ENCODE measurements around the gene HDDC3.

The HDDC3 gene

GRCh38 chr15:90941038-90941437 is 8.7 kb upstream of the HDDC3 start:
- in situ Hi-C loops (cut with HindIII; ENCODE audit: low sequenced_read_pairs) = no loop called here
- TF ChIP-seq, protein P1, sequence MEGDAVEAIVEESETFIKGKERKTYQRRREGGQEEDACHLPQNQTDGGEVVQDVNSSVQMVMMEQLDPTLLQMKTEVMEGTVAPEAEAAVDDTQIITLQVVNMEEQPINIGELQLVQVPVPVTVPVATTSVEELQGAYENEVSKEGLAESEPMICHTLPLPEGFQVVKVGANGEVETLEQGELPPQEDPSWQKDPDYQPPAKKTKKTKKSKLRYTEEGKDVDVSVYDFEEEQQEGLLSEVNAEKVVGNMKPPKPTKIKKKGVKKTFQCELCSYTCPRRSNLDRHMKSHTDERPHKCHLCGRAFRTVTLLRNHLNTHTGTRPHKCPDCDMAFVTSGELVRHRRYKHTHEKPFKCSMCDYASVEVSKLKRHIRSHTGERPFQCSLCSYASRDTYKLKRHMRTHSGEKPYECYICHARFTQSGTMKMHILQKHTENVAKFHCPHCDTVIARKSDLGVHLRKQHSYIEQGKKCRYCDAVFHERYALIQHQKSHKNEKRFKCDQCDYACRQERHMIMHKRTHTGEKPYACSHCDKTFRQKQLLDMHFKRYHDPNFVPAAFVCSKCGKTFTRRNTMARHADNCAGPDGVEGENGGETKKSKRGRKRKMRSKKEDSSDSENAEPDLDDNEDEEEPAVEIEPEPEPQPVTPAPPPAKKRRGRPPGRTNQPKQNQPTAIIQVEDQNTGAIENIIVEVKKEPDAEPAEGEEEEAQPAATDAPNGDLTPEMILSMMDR (IDR thresholded peaks at IDR 0.05; ENCODE audit: low read depth, low read length, missing control alignments) = no peak
- no peak overlapping the region for H3K4me3 ChIP-seq (ENCODE audit: low read depth, low read length)
- no peak for DNase-seq (ENCODE audit: low read depth)

DNA sequence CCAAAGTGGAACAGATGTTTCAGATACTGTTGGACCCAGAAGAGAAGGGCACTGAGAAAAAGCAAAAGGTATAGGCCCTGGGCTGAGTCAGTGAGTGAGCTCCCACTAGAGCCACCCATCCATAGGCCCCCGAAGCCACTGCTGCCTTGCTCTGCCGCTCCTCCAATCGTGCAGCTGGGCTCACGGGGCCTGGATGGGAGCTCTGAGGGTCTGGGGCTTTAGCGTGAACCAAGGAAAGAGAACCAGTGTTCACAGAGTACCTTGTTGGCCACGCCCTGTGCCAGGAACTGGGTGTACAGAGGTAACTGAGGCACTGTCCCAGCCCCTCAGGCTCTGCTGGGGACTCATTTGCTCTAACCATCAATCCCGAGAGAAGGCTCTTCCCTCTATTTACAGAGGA is 7.4 kb upstream of the HDDC3 start:
- TF ChIP-seq, protein P1 (IDR thresholded peaks at IDR 0.05; ENCODE audit: low read depth, low read length, missing control alignments) = no peak
- DNase-seq (ENCODE audit: low read depth) = no peak
- no peak overlapping the region for H3K4me3 ChIP-seq (ENCODE audit: low read depth, low read length)
- in situ Hi-C loops (cut with HindIII; ENCODE audit: low sequenced_read_pairs) = no loop called here

DNA sequence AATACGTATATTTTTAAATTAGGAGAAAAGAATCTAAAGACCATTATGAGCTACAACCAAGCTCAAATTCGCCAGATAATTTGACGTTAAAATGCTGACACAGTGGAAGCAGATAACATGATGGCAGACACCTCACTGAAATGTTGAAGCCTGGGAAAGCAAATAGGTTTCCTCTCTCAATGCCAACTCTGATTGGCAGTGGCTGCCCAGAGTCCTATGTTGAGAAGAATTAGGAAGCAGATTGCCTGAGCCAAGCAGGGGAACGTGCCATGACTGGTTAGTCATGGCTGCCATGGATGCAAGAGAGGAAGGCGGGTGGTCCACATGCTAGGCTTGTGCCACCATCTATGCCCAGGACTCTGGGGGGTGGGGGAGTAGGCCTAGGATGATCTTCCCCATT is 5.9 kb upstream of the HDDC3 start:
- no peak for DNase-seq (ENCODE audit: low read depth)

GRCh38 chr15:90936823-90937222 is 4.5 kb upstream of the HDDC3 start:
- in situ Hi-C loops (cut with HindIII; ENCODE audit: low sequenced_read_pairs) = no loop called here
- no peak for DNase-seq (ENCODE audit: low read depth)
- H3K4me3 ChIP-seq (ENCODE audit: low read depth, low read length) = no peak overlapping the region
- TF ChIP-seq, protein P1 (IDR thresholded peaks at IDR 0.05; ENCODE audit: low read depth, low read length, missing control alignments) = no peak

More for the DNA sequence above, 5.9 kb upstream of the HDDC3 start:
- in situ Hi-C loops (cut with HindIII; ENCODE audit: low sequenced_read_pairs) = no loop called here
- no peak overlapping the region for H3K4me3 ChIP-seq (ENCODE audit: low read depth, low read length)
- TF ChIP-seq, protein P1 (IDR thresholded peaks at IDR 0.05; ENCODE audit: low read depth, low read length, missing control alignments) = no peak

- in situ Hi-C loops (cut with HindIII; ENCODE audit: low sequenced_read_pairs) = no loop called here
- TF ChIP-seq, protein P1 (IDR thresholded peaks at IDR 0.05; ENCODE audit: low read depth, low read length, missing control alignments) = no peak
These were observed 2.8 kb upstream of the HDDC3 start, which contains the start of gene UNC45A for GRCh38 chr15:90934949-90935751. UNC45A (plus strand) TSS chr15:90935285; CDS start chr15:90935325, 40 bp downstream.

DNA sequence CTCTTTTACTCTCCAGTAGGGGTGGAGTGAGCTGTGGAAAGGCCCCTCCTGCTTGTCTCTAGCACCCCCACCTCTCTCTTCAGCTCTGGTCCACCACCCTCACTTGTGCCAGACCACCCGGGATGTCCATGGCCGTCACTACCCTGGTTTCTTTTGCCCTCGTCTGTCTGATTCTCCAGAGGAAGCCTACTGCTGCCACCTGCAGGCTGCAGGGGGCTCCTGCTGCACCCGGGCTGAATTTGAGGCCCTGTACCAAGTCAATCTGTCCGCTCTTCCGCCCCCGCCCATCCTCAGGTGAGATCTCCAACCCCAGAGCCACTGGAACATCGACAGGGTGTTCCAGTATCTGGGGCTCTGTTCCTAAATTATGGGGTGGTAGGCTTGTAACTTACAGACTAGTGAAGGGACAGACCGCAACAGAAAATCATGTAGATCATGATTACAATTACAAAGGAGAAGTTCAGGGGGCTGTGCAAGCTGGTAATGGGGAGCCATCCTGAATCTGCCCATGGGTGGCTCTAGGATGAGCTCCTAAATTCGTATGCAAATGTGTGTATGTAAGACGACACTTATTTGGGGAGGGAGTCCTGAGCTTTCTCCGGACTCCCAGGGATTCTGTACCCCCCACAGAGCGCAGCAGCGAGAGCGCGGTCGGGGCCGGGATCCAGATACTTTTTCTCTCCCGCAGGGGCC is 2.1 kb upstream of the HDDC3 start:
- H3K4me3 ChIP-seq (ENCODE audit: low read depth, low read length) = peak overlapping the region; percentile 73
- TF ChIP-seq, protein P1 (IDR thresholded peaks at IDR 0.05; ENCODE audit: low read depth, low read length, missing control alignments) = peak; percentile 96
- in situ Hi-C loops (cut with HindIII; ENCODE audit: low sequenced_read_pairs) = no loop called here
- DNase-seq (ENCODE audit: low read depth) = peak; percentile 64

More at GRCh38 chr15:90934949-90935751, 2.8 kb upstream of the HDDC3 start, which contains the start of gene UNC45A:
- no peak for DNase-seq (ENCODE audit: low read depth)
- H3K4me3 ChIP-seq (ENCODE audit: low read depth, low read length) = peak within 1 kb of the TSS; percentile 73
